ENCODE measurements around the gene LTB4R2.
"Not testable (repeated sequence)": the region's sequence is repeated elsewhere in the genome, so short reads cannot be mapped to it uniquely, and the experiment has no call there.

LTB4R2 gene

GRCh38 chr14:24335461-24336171 is 25.7 kb downstream of the LTB4R2 start:
- DNase-seq (ENCODE audit: insufficient read length, low spot score) (no peak), FAIRE-seq (no peak)

GRCh38 chr14:24337144-24337823 is 27.3 kb downstream of the LTB4R2 start:
- FAIRE-seq (no peak), DNase-seq (ENCODE audit: insufficient read length, low spot score) (no peak)

DNA sequence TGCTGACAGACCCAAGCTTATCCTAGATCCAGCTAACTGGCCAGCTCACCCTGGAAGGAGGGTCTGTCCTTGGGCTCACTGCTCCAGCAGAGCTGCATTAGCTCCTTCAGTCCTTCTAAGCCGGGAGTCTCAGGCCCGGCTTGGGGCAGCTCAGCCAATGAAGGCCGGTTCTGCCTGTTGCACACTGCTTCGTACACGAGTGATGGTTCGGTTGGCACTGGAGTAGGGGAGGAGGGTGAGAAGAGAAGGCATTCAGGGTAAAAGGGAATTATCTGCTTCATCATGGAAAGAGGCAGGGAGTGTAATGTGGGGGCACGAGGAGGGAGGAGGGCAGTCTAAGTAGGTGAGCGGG is 27.9 kb downstream of the LTB4R2 start:
- DNase-seq (ENCODE audit: insufficient read length, low spot score) (no peak), FAIRE-seq (no peak)

GRCh38 chr14:24338843-24339242 is 28.9 kb downstream of the LTB4R2 start:
- no peak for FAIRE-seq
- DNase-seq (ENCODE audit: insufficient read length, low spot score), result no peak

DNA sequence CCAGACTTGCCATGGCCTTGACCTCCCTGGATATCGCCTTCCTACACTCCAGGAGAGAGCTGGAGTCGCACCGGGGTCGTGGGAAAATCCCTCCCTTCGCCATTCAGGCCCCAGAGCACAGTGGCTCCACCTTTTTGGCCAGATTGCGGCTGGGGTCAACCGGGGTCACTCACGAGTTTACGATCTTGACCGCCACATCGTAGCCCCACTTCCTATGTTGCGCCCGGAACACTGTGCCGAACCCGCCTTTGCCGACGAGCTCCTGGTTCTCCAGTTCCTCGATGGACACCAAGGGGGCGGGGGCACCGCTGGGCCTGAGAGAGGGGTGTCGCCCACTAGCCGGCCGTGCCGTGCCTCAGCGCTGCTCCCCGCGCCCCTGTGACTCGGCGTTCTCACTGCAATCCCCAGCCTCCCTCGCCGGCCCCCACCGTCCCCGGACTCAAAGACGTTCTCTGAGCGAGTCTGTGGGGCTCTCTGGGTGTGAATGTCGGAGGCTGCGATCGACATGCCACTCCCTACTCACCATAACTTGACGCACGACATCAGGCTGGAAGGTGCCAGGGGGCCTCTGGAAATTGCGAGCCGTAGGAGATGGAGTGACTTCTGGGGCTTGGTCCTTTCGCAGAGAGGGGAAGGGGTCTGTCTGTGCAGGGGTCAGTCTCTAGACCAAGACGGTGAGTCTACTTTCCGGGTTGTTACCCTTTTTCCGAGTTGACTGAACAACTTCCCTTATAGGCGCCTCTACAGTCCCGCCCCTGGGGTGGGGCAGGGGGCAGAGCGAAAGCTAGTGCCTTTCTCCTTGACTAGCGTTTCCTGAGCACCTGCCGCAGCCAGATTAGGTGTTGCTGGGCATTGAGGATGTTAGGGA is 29.6 kb downstream of the LTB4R2 start, which contains the start of gene RIPK3:
Gene RIPK3 (minus strand): TSS at position 708 of the 868 bp plus-strand sequence. CDS start 165 bp downstream, at position 543.
- DNase-seq (ENCODE audit: insufficient read length, low spot score) (peak; percentile 78), FAIRE-seq (peak; percentile 95)

GRCh38 chr14:24340606-24341005 is 30.7 kb downstream of the LTB4R2 start:
- DNase-seq (ENCODE audit: insufficient read length, low spot score) (no peak), FAIRE-seq (no peak)

GRCh38 chr14:24342889-24343288 is 32.9 kb downstream of the LTB4R2 start:
- no peak for DNase-seq (ENCODE audit: insufficient read length, low spot score)
- FAIRE-seq, result no peak

GRCh38 chr14:24343795-24344660 is 34.1 kb downstream of the LTB4R2 start:
- FAIRE-seq, result no peak
- DNase-seq (ENCODE audit: insufficient read length, low spot score), result no peak

DNA sequence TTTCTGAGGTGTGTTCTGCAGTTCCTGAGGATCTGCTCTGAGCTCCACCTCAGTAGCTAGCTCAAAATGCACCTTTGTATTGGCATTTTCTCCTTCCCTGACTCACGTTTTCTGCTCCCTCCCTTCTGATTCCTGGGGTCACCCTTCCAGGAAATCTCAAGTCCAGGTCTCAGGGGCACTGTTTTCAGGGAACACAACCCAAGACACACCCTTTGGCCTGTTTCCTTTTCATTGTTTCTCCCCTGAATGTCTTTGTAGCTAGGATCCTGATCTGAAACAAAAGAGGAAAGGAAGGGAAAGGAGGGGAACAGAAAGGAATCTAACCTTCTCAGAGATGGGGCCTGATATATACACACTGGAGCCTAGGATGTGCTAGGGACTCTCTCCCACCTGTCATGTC is 37.2 kb downstream of the LTB4R2 start:
- FAIRE-seq, result no peak
- DNase-seq (ENCODE audit: insufficient read length, low spot score), result no peak

- DNase-seq (ENCODE audit: insufficient read length, low spot score) (no peak), FAIRE-seq (no peak)
Observed at GRCh38 chr14:24348186-24348585, 38.2 kb downstream of the LTB4R2 start.

DNA sequence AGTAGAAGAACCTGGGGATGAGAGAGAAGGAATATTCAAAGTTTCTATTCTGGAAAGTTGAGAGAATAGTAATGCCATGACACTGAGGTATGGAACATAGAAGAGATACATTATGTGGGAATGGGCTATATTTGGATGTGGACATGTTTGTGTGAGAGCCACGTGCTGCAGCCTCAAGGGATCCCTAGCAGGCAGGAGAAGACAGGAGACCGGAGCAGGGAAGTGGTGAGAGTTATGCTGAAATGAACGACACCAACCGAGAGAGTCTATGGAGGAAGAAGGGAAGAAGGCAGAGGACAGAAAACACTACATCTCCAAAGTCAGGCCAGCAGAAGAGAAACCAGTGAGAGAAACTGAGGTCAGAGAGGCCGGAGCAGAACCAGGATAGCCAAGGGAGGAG is 39.8 kb downstream of the LTB4R2 start:
- FAIRE-seq, result no peak
- DNase-seq (ENCODE audit: insufficient read length, low spot score), result no peak

DNA sequence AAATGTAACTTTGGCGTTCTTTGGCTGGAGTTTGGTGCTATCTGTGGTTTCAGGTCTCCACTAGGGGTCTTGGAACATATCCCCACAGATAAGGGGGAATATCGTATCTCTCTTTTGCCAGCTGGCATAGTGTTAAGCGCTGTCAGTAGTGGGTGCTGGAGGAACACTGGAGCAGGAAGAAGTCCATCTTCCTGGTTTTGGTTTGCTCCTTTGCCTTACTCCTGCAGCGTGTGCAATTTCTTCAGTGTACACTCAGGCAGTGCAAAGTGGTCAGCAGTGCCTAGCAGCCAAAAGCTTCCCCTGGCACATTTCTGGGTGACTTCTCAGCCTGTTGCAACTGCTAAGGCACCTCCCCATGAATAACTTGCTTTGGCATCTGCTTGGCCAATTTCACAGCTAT is 41.6 kb downstream of the LTB4R2 start:
- no peak for FAIRE-seq
- no peak for DNase-seq (ENCODE audit: insufficient read length, low spot score)

DNA sequence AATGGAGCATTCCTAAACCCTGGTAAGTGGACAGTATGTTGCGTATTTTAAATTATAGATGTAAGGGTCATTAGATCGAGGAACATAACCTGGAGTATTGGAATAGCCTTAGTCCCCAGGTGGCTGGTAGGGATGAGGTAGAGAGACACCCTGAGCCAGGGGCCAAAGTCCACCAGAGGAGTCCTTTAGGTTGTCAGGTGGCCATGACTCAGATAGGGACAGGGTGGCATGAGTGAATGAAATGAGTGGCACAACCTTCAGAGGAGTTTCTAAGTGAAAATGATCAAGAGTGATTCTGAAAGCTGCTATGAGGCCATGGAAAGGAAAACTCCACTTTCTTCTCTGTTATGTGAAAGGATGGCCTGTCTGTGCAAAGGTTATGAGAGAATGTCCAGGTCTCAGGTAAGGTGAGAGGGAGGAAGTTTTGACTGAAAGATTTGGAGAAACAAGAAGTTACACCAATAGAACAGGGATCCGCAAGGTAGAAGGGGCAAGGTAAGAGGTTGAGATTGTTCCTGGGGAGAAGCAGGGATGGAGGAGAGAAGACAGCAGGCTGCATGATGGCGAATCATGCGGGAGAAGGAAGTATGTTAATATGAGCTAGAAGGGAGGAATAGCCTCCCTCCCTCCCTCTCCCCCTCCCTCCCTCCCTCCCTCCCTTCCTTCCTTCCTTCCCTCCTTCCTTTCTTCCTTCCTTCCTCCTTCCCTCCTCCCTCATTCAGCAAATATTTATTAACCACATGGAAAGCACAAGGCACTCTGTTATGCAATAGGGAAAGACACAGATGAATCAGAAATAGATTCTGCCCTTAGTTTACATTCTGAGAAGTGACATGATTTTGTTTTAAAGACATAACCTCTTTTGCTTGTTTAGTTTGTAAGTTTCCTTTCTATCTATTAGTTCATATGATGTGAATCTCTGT is 43.9 kb downstream of the LTB4R2 start:
- FAIRE-seq (no peak), DNase-seq (ENCODE audit: insufficient read length, low spot score) (no peak)

DNA sequence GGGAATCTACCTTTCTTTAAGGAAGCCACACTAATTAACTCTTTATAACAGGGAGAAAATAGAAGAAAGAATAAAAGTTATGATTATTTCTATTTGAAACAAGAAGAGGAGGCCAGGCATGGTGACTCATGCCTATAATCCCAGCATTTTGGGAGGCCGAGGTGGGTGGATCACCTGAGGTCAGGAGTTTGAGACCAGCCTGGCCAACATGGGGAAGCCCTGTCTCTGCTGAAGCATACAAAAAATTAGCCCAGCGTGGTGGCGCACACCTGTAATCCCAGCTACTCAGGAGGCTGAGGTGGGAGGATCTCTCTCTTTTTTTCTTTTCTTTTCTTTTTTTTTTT is 44.5 kb downstream of the LTB4R2 start:
- not testable (repeated sequence) for FAIRE-seq; DNase-seq (ENCODE audit: insufficient read length, low spot score)

GRCh38 chr14:24355009-24355408 is 45.1 kb downstream of the LTB4R2 start:
- FAIRE-seq (no peak), DNase-seq (ENCODE audit: insufficient read length, low spot score) (no peak)

DNA sequence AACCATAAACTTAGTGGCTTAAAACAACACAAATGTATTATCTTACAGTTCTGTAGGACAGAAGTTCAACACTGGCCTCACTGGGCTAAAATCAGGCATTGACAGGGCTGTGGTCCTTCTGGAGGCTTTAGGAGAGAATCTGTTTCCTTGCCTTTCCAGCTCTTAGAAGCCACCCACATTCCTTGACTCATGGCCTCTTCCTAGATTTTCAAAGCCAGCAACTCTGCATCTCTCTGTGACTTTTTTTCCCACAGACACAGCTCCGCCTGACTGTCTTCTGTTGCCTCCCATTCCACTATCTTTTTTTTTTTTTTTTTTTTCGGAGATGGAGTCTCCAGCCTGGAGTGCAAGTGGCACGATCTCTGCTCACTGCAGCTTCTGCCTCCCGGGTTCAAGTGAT is 46.3 kb downstream of the LTB4R2 start:
- FAIRE-seq (no peak), DNase-seq (ENCODE audit: insufficient read length, low spot score) (no peak)

GRCh38 chr14:24360281-24360680 is 50.3 kb downstream of the LTB4R2 start:
- no peak for FAIRE-seq
- DNase-seq (ENCODE audit: insufficient read length, low spot score), result no peak

DNA sequence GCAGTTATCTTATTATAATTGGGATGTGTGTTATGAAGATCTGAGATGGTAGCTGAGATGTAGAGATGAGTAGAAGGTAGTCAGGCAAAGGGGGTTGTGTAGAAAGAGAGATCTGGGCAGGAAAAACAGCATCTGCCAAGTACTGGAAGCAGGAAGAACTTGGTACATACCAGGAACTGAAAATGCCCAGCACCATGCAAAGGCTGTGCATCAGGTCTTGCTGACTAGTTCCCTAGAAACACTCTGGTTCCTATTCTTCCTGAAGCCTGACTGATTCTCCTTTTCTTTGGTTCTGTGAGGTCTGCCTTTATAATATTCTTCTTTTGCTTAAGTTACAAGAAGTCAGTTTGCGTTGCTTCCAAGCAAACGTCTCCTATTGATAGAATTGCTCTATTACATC is 51.4 kb downstream of the LTB4R2 start:
- DNase-seq (ENCODE audit: insufficient read length, low spot score) (no peak), FAIRE-seq (no peak)

Data from GM19239 (cell line).